ENCODE measurements around the gene SLC27A1. TPM values are rescaled to one million over a fixed set of nuclear protein-coding genes. Genes with fewer than 3 reads are reported as not detected.

SLC27A1 gene
- polyA plus RNA-seq, 2 donors: 5.4 to 8.7 TPM

- Histone ChIP-seq H3K27ac (ENCODE audit: low read depth in 2 of 2, low read length in 1 of 2) (peak overlapping the region in 1 of 2 donors; percentile 18), H3K27me3 (ENCODE audit: control insufficient read depth in 1 of 2, insufficient read depth in 2 of 2, low read length in 2 of 2) (no peaks in the 10 kb centered on the region), H3K4me1 (ENCODE audit: control insufficient read depth in 2 of 2, insufficient read depth in 2 of 2, low read length in 1 of 2) (no peaks in the 10 kb centered on the region), H3K9me3 (ENCODE audit: control insufficient read depth in 2 of 2, insufficient read depth in 1 of 2, low read depth in 1 of 2, low read length in 1 of 2) (peaks cover 0 to under 1% of the 10 kb centered on the region in 2 donors), H3K36me3 (ENCODE audit: control insufficient read depth in 2 of 2, insufficient read depth in 2 of 2, low read length in 1 of 2) (no peaks in the 10 kb centered on the region), H3K4me3 (ENCODE audit: low read depth in 1 of 2, low read length in 2 of 2) (no peak overlapping the region)
- whole genome bisulfite sequencing, 2 donors: 44 to 53% methylated on average over 8 of the region's 8 CpGs
These were observed 28.9 kb upstream of the SLC27A1 start for GRCh38 chr19:17441241-17442021.

- H3K27me3 ChIP-seq (ENCODE audit: control insufficient read depth in 1 of 2, insufficient read depth in 2 of 2, low read length in 2 of 2): no peaks in the 10 kb centered on the region
- no peak overlapping the region for H3K4me3 ChIP-seq (ENCODE audit: low read depth in 1 of 2, low read length in 2 of 2)
- no peaks in the 10 kb centered on the region for H3K36me3 ChIP-seq (ENCODE audit: control insufficient read depth in 2 of 2, insufficient read depth in 2 of 2, low read length in 1 of 2)
- WGBS, 2 donors: 99 to 100% methylated on average over 1 of the region's 1 CpG
- no peaks in the 10 kb centered on the region for H3K9me3 ChIP-seq (ENCODE audit: control insufficient read depth in 2 of 2, insufficient read depth in 1 of 2, low read depth in 1 of 2, low read length in 1 of 2)
- peaks cover 0 to 3% of the 10 kb centered on the region in 2 donors for H3K4me1 ChIP-seq (ENCODE audit: control insufficient read depth in 2 of 2, insufficient read depth in 2 of 2, low read length in 1 of 2)
- no peak overlapping the region for H3K27ac ChIP-seq (ENCODE audit: low read depth in 2 of 2, low read length in 1 of 2)
These were observed 24.7 kb upstream of the SLC27A1 start for GRCh38 chr19:17445526-17446165.

GRCh38 chr19:17447704-17448130 is 22.6 kb upstream of the SLC27A1 start:
- no peaks in the 10 kb centered on the region for H3K27me3 ChIP-seq (ENCODE audit: control insufficient read depth in 1 of 2, insufficient read depth in 2 of 2, low read length in 2 of 2)
- no peaks in the 10 kb centered on the region for H3K36me3 ChIP-seq (ENCODE audit: control insufficient read depth in 2 of 2, insufficient read depth in 2 of 2, low read length in 1 of 2)
- H3K9me3 ChIP-seq (ENCODE audit: control insufficient read depth in 2 of 2, insufficient read depth in 1 of 2, low read depth in 1 of 2, low read length in 1 of 2): no peaks in the 10 kb centered on the region
- no peak overlapping the region for H3K27ac ChIP-seq (ENCODE audit: low read depth in 2 of 2, low read length in 1 of 2)
- peaks cover 0 to 3% of the 10 kb centered on the region in 2 donors for H3K4me1 ChIP-seq (ENCODE audit: control insufficient read depth in 2 of 2, insufficient read depth in 2 of 2, low read length in 1 of 2)
- WGBS, 2 donors: 31 to 35% methylated on average over 5 of the region's 5 CpGs
- H3K4me3 ChIP-seq (ENCODE audit: low read depth in 1 of 2, low read length in 2 of 2): peak overlapping the region; percentile 26 to 27

- Histone ChIP-seq H3K27me3 (ENCODE audit: control insufficient read depth in 1 of 2, insufficient read depth in 2 of 2, low read length in 2 of 2) (no peaks in the 10 kb centered on the region), H3K27ac (ENCODE audit: low read depth in 2 of 2, low read length in 1 of 2) (peak within 1 kb of the TSS in 1 of 2 donors; percentile 35), H3K4me3 (ENCODE audit: low read depth in 1 of 2, low read length in 2 of 2) (peak within 1 kb of the TSS; percentile 26 to 27), H3K36me3 (ENCODE audit: control insufficient read depth in 2 of 2, insufficient read depth in 2 of 2, low read length in 1 of 2) (no peaks in the 10 kb centered on the region), H3K9me3 (ENCODE audit: control insufficient read depth in 2 of 2, insufficient read depth in 1 of 2, low read depth in 1 of 2, low read length in 1 of 2) (peaks cover 0 to 3% of the 10 kb centered on the region in 2 donors), H3K4me1 (ENCODE audit: control insufficient read depth in 2 of 2, insufficient read depth in 2 of 2, low read length in 1 of 2) (peaks cover 0 to 3% of the 10 kb centered on the region in 2 donors)
- whole genome bisulfite sequencing, 2 donors: 2% methylated on average over 52 to 81 of the region's 81 CpGs
These were observed 22.0 kb upstream of the SLC27A1 start, which contains the start of gene TMEM221 for GRCh38 chr19:17448131-17448967. TMEM221 (minus strand) TSS chr19:17448668; CDS start chr19:17448462, 206 bp downstream.

- peaks cover 0 to 3% of the 10 kb centered on the region in 2 donors for H3K9me3 ChIP-seq (ENCODE audit: control insufficient read depth in 2 of 2, insufficient read depth in 1 of 2, low read depth in 1 of 2, low read length in 1 of 2)
- no peak overlapping the region for H3K4me3 ChIP-seq (ENCODE audit: low read depth in 1 of 2, low read length in 2 of 2)
- 31 to 52% methylated on average over 8 of the region's 8 CpGs for WGBS, 2 donors
- H3K27ac ChIP-seq (ENCODE audit: low read depth in 2 of 2, low read length in 1 of 2): peak overlapping the region; percentile 78 to 87
- peaks cover 2 to 3% of the 10 kb centered on the region in 2 donors for H3K4me1 ChIP-seq (ENCODE audit: control insufficient read depth in 2 of 2, insufficient read depth in 2 of 2, low read length in 1 of 2)
- H3K36me3 ChIP-seq (ENCODE audit: control insufficient read depth in 2 of 2, insufficient read depth in 2 of 2, low read length in 1 of 2): no peaks in the 10 kb centered on the region
- peaks cover 0 to 8% of the 10 kb centered on the region in 2 donors for H3K27me3 ChIP-seq (ENCODE audit: control insufficient read depth in 1 of 2, insufficient read depth in 2 of 2, low read length in 2 of 2)
These were observed 19.9 kb upstream of the SLC27A1 start for GRCh38 chr19:17450264-17451075.

GRCh38 chr19:17451820-17452219 is 18.5 kb upstream of the SLC27A1 start:
- peaks cover 0 to 3% of the 10 kb centered on the region in 2 donors for H3K9me3 ChIP-seq (ENCODE audit: control insufficient read depth in 2 of 2, insufficient read depth in 1 of 2, low read depth in 1 of 2, low read length in 1 of 2)
- H3K27me3 ChIP-seq (ENCODE audit: control insufficient read depth in 1 of 2, insufficient read depth in 2 of 2, low read length in 2 of 2): peaks cover 0 to 12% of the 10 kb centered on the region in 2 donors
- 73 to 80% methylated on average over 4 of the region's 4 CpGs for WGBS, 2 donors
- no peaks in the 10 kb centered on the region for H3K36me3 ChIP-seq (ENCODE audit: control insufficient read depth in 2 of 2, insufficient read depth in 2 of 2, low read length in 1 of 2)
- H3K27ac ChIP-seq (ENCODE audit: low read depth in 2 of 2, low read length in 1 of 2): no peak overlapping the region
- peaks cover 3 to 7% of the 10 kb centered on the region in 2 donors for H3K4me1 ChIP-seq (ENCODE audit: control insufficient read depth in 2 of 2, insufficient read depth in 2 of 2, low read length in 1 of 2)
- H3K4me3 ChIP-seq (ENCODE audit: low read depth in 1 of 2, low read length in 2 of 2): no peak overlapping the region

GRCh38 chr19:17454576-17455071 is 15.7 kb upstream of the SLC27A1 start:
- Histone ChIP-seq H3K4me1 (ENCODE audit: control insufficient read depth in 2 of 2, insufficient read depth in 2 of 2, low read length in 1 of 2) (peaks cover 0 to 7% of the 10 kb centered on the region in 2 donors), H3K27me3 (ENCODE audit: control insufficient read depth in 1 of 2, insufficient read depth in 2 of 2, low read length in 2 of 2) (peaks cover 0 to 12% of the 10 kb centered on the region in 2 donors)

DNA sequence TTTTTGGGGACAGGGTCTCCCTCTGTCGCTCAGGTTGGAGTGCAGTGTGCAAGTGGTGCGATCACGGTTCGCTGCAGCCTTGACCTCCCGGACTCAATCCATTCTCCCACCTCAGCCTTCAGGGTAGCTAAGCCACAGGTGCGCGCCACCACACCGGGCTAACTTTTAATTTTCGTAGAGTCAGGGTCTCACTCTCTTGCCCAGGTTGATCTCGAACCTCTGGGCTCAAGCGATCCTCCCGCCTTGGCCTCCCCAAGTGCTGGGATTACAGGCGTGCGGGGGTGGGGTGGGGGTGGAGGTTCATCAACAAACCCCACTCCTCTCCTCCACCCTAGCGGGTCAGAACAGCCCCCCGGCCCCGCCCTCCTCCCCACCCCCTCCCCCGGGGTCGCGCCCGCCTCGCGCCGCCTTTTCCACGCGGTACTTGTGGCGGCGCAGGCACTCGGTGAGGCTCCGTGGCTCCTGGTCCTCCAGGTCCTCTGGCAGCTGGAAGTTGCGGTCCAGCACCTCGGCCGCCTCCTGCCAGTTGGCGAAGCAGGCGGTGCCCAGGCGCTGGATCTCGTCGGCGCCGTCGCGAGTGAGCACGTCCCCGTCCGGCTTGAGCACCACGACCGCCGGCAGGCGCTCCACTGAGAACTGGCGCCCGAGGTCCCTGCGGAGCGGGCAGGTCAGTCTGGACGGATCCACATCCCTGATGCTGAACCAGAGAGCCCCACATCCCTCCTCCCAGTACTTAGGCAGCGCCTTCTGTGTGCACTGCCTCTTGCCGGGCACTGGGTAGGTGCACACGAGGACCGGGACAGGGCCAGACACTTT is 14.8 kb upstream of the SLC27A1 start:
- no peak overlapping the region for H3K27ac ChIP-seq (ENCODE audit: low read depth in 2 of 2, low read length in 1 of 2)
- peaks cover 0 to 3% of the 10 kb centered on the region in 2 donors for H3K9me3 ChIP-seq (ENCODE audit: control insufficient read depth in 2 of 2, insufficient read depth in 1 of 2, low read depth in 1 of 2, low read length in 1 of 2)
- no peaks in the 10 kb centered on the region for H3K36me3 ChIP-seq (ENCODE audit: control insufficient read depth in 2 of 2, insufficient read depth in 2 of 2, low read length in 1 of 2)
- H3K27me3 ChIP-seq (ENCODE audit: control insufficient read depth in 1 of 2, insufficient read depth in 2 of 2, low read length in 2 of 2): peaks cover 0 to 12% of the 10 kb centered on the region in 2 donors
- WGBS, 2 donors: 13% methylated on average over 52 to 58 of the region's 58 CpGs
- H3K4me3 ChIP-seq (ENCODE audit: low read depth in 1 of 2, low read length in 2 of 2): no peak overlapping the region
- peaks cover 0 to 7% of the 10 kb centered on the region in 2 donors for H3K4me1 ChIP-seq (ENCODE audit: control insufficient read depth in 2 of 2, insufficient read depth in 2 of 2, low read length in 1 of 2)

More at GRCh38 chr19:17454576-17455071, 15.7 kb upstream of the SLC27A1 start:
- Histone ChIP-seq H3K9me3 (ENCODE audit: control insufficient read depth in 2 of 2, insufficient read depth in 1 of 2, low read depth in 1 of 2, low read length in 1 of 2) (peaks cover 0 to 3% of the 10 kb centered on the region in 2 donors), H3K4me3 (ENCODE audit: low read depth in 1 of 2, low read length in 2 of 2) (no peak overlapping the region), H3K36me3 (ENCODE audit: control insufficient read depth in 2 of 2, insufficient read depth in 2 of 2, low read length in 1 of 2) (no peaks in the 10 kb centered on the region), H3K27ac (ENCODE audit: low read depth in 2 of 2, low read length in 1 of 2) (no peak overlapping the region)
- 9 to 12% methylated on average over 13 of the region's 13 CpGs for WGBS, 2 donors
